HG02981 (cell line): ENCODE measurements around the gene TMEM247.

Source experiments
- ATAC-seq: cut with Tn5 transposase; IDR thresholded peaks from one replicate; pipeline ENCODE4 v1.9.1; 2021; ENCODE audit warnings: mild to moderate bottlenecking, moderate library complexity; ENCODE audit not compliant: unreplicated experiment

Gene TMEM247

DNA sequence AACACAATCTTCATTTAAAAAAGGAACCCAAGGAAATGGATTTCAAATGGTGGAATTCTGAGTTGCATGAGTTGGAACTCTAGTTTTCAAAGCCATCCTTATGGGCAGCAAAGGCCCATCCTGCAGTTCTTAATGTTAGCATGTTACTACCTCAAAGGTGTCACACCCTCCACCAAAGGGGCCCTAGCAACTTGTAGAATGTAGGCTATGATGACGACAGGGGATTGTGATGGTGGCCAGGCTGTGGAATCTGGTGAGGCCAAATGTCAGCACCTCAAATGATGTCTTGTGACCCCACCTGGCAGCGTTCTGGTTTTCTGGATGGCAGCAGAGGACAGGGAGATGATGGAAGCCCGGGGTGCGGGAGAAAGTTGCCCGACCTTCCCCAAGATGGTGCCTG, at the start of gene TMEM247:
TMEM247 (plus strand) TSS at position 301 of the 400 bp plus-strand sequence.
- no peak for ATAC-seq

DNA sequence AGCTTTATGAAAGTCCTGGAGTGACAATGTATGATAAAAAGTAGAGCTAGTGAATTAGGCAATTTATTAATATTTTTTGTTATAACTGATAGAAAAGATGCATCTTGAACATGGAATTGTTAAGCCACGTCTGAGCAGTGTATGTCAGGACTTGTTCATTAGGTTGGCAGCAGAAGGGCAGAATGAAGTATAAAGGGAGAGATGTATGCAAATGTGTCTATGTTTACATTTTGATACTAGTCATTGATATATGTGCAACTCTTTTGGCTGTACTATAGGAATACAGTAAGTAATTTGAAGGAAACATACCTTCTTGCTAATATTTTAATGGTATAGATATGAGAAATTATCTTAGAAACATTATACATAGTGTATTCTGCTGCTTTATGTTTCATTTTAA, 49.0 kb upstream of the TMEM247 start:
- ATAC-seq = no peak

- no peak for ATAC-seq
Measured at GRCh38 chr2:46430992-46431391, 48.4 kb upstream of the TMEM247 start.

- no peak for ATAC-seq
Measured at GRCh38 chr2:46431481-46432235, 47.7 kb upstream of the TMEM247 start.

GRCh38 chr2:46434851-46435273, 44.5 kb upstream of the TMEM247 start:
- ATAC-seq = no peak

- no peak for ATAC-seq
Measured at GRCh38 chr2:46435353-46435752, 44.0 kb upstream of the TMEM247 start.

DNA sequence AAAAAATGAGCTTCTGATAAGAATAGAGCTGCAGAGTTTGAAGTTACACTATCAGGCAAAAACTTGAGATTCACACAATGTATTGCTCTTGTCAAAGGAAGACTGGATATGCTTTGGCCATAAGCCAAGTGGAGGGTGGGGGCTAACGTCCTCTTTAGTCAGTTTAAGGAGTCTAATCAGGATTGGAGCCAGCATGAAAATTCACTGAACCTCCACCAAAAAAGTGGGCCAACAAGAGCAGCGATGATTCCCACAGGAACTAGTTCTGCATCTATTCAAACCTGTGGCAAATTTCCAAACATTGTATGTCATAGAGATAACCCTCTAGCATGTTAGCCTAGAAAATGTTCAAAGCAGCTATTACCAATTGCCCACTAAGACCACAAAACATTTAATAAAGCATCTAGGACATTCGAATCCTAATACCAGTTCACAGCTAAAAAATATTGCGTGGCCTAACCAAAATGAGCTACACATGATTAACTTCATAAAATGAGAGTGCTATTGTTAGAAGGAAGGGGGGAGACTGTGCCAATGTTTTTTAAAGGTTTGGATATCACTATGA, 43.5 kb upstream of the TMEM247 start:
- no peak for ATAC-seq

DNA sequence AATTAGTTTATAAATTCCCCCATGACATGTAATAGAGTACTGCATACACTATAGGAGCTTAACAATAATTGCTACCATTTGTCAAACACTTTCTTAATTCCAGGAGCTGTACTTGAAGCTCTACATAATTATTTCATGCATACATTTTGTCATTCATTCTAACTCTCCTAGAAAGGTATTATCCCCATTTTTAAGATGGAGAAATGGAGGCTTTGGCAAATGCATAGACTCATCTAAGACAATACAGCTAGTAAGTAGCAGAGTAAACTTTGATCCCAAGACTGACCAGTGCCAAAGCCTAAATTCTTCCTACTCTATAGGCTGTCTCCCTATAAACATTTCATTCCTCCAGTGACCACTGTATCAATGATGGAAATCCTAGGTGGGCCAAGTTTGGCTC, 42.6 kb upstream of the TMEM247 start:
- no peak for ATAC-seq

DNA sequence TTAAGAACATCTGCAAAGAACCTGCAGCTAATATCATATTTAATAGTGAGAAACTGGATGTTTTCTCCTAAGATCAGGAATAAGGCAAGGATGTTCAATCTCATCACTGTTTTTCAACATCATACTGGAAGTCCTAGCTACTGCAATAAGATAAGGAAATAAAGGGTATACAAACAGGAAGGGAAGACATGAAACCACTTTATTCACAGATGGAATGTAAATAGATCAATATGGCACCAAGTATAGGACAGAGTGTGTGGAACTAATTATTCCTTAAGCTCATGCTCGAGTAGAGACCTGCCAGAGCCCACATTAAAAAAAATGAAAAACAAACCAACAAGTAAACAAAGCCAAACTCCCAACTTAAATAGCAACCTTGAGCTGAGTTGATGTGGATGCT, 41.3 kb upstream of the TMEM247 start:
- ATAC-seq = no peak

DNA sequence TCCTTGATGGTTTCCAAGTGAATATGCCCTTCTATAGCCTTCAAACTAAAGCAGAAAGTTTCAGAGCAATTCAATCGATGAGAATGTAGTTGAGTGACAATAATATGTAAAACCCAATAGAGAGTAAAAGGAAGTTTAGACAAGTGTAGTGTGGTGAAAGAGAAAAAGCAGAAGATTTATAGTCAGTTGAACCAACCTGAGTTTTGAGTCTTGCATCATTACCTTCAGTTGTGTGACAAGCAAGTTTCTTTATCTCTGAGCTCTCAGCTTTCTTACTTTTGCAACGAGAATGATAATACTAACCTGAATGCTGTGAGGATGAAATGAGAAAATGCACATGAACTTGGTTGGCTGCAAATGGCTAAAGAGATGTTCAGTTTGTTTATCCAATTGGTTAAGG, 40.6 kb upstream of the TMEM247 start:
- ATAC-seq = no peak

- ATAC-seq = no peak
Measured at GRCh38 chr2:46439582-46439981, 39.8 kb upstream of the TMEM247 start.

DNA sequence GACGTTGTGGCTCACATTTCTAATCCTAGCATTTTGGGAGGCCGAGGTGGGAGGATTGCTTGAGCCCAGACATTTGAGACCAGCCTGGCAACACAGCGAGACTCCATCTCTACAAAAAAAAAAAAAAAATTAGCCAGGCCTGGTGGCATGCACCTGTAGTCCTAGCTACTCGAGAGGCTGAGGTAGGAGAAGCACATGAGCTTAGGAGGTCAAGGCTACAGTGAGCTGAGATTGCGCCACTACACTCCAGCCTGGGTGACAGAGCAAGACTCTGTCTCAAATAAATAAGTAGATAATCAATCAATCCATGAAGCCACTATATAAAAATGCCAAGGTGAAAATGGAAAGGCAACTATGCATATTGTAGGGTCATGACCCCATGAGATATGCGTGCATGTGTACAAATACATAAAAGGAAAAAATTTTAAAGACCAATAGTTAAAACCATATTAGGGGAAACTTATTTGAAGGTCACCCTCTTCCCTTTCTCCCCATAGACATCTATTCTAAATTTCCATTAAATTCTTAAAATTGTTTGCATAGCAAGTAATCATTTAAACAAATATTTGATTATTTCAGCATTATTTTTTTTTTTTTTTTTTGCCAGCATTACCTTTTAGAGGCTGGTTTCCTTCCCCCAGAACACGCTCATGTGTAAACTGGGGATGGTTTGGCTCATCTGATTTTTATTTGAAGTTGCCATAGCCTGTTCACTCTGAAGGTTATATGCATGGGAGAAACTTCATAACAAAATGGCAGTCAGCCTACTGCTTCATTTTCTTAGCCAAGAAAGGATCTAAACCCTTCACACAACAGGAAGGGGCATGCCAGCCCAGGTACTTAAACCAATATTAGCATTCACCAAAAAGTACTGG, 37.3 kb upstream of the TMEM247 start:
- no peak for ATAC-seq

- no peak for ATAC-seq
Measured at GRCh38 chr2:46444732-46445131, 34.6 kb upstream of the TMEM247 start.

GRCh38 chr2:46445556-46445955, 33.8 kb upstream of the TMEM247 start:
- ATAC-seq = no peak

DNA sequence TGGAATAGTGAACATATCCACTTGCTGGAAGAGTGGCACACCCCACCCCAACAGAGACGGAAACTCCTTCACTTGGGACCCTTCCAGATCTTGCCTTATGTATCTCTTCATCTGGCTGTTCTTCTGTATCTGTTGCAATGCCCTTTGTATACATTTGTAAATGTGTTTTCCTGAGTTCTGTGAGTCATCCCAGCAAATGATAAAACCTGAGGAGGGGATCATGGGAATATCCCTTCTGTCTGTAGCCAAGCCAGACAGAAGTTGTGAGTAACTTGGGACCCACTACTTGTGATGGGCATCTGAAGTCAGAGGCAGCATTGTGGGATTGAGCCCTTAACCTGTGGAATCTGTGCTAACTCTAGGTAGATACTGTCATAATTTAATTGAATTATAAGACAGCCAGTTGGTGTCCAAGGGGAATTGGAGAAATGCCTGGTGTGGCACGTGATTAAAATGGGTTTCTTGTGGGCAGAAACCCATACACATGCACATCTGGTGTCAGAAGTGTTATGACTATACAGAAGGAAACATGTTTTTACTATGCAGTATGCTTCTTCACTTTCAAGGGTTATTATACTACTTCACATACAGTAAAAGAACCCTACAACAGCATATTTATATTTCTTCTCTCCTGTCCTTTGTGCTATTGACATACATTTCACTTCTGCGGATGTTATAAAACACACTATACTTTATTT, 32.3 kb upstream of the TMEM247 start:
- ATAC-seq = no peak

DNA sequence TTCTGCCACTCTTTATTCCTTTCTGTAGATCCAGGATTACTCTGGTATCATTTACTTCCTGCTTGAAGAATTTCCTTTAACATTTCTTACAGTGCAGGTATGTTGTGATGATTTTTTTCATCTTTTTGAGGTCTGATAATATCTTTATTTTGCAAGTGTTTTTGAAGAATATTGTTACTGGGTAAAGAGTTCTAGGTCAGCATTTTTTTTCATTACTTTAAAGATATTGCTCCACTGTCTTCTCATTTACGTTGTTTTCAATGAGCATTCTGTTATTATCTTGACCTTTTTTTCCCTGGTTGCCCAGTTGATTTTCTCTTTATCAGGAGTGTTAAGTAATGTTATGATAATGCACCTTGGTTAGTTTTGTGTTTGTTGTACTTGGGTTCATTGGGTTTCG, 31.7 kb upstream of the TMEM247 start:
- ATAC-seq = no peak

GRCh38 chr2:46448111-46448510, 31.3 kb upstream of the TMEM247 start:
- ATAC-seq = no peak

DNA sequence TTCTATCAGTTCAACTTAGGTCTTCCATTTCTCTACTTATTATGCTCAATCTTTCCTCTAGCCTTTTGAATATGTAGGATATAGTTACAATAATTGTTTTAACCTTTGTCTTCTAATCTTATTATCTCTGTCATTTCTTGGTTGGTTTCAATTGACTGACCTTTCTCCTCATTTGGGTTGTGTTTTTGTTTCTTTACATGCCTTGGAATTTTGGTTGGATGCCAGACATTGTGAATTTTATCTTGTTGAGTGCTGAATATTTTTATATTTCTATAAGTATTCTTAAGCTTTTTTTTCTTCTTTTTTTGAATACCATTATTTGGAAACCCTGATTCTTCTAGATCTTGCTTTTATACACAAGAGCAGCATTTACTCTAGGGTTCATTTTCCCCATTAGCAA, 30.7 kb upstream of the TMEM247 start:
- no peak for ATAC-seq

DNA sequence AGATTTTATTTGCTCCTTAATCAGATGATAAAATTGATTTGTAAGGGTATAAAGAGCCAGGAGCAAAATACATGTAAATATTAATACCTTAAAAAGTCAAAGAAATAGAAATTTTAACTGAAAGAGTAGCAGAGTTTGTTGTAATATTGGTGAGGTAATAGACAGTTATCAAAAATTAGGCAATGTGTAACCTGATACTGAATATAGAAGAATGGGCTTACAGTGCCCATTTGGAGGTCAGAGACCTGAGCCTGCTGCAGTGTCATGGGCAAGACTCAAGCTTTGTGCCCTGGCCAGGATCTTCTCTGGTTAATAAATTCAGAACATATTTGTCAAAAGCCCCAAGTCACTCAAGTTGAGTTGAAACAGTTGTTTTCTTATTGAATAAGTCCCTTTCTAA, 29.7 kb upstream of the TMEM247 start:
- ATAC-seq = no peak

DNA sequence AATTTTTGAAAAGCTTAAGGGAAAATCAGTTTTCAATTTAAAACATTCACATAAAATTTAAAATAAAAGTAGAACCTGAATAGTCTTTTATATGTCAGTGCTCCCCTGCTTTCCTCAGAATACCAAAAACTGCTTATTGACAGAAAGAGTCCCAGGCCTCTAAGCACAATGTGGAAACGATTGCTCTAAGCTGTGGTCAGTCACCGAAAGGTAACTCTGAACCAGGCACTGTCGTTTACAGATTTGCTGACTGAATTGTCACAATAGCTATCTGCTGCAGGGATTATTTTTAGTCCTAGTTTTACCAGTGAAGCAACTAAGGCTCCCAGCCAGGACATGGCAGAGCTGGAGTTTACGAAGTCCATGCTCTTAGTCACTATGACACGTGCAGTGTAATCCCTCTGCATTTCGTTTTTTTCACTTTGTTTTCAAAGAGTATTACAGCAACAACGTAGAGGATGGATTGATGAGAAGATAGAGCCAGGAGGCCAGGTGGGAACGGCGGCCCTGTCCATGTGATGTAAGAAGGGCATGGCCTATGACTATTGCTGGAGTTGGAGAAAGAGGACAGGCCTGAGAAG, 28.1 kb upstream of the TMEM247 start:
- ATAC-seq = no peak

DNA sequence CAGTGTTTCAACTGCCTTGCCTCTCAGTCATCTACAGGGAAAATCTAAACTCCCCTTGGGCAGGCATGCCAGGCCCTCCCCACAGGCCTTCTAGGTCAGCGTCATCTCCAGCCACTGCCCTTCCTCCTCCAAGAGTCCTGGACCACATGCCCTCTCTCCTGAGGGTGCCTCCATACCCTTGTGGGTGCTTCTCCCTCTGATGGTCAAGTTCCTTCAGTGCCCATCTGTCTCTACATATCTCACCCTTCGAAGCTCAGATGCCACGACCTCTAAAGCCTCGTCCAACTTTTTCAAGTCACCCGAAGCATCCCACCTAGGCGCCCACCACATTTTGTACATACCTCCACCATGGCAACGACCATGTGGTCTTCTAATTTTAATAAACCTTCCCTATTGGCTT, 22.6 kb upstream of the TMEM247 start:
- no peak for ATAC-seq
